Endothelial cell (in vitro differentiated cells): ENCODE measurements around the gene SHBG. TPM values are rescaled to one million over a fixed set of nuclear protein-coding genes. Genes with fewer than 3 reads are reported as not detected.

Experiments
- DNase-seq: peaks from one replicate; pipeline ENCODE4 v3.0.0; 2021; ENCODE audit warnings: low spot score
- H3K27ac Mint-ChIP-seq: one replicate; pipeline ENCODE4 v1.8.0; 2021; ENCODE audit warnings: mixed read lengths, inconsistent platforms; ENCODE audit not compliant: unreplicated experiment
- H3K27me3 Mint-ChIP-seq: one replicate; pipeline ENCODE4 v1.8.0; 2021; ENCODE audit warnings: mild to moderate bottlenecking, moderate library complexity, mixed read lengths, inconsistent platforms; ENCODE audit not compliant: unreplicated experiment
- H3K36me3 Mint-ChIP-seq: one replicate; pipeline ENCODE4 v1.8.0; 2021; ENCODE audit warnings: mild to moderate bottlenecking, low read depth, mixed read lengths, inconsistent platforms; ENCODE audit not compliant: unreplicated experiment
- H3K4me1 Mint-ChIP-seq: one replicate; pipeline ENCODE4 v1.8.0; 2021; ENCODE audit warnings: mild to moderate bottlenecking, mixed read lengths, inconsistent platforms; ENCODE audit not compliant: unreplicated experiment
- H3K4me3 Mint-ChIP-seq: one replicate; pipeline ENCODE4 v1.8.0; 2021; ENCODE audit warnings: mild to moderate bottlenecking, mixed read lengths, inconsistent platforms; ENCODE audit not compliant: unreplicated experiment
- H3K9me3 Mint-ChIP-seq: one replicate; pipeline ENCODE4 v1.8.0; 2021; ENCODE audit warnings: mixed read lengths, inconsistent platforms; ENCODE audit not compliant: unreplicated experiment
- total RNA-seq: library from RNA; stranded (reverse); fragmentation: NEBNext Ultra II Directional; extraction: Animal tissue kit (Norgen Biotek cat#: 25700); gene quantifications from one replicate; pipeline ENCODE4 v1.2.1, GENCODE V29; 2021; ENCODE audit not compliant: unreplicated experiment
- TF ChIP-seq, protein P1 (sequence below): fragments of 200-600 bp; sonication (generic); IDR thresholded peaks from one replicate; pipeline ENCODE4 v1.5.0; 2021; ENCODE audit warnings: antibody characterized with exemption; ENCODE audit not compliant: unreplicated experiment

Gene SHBG
- total RNA-seq, 1 donor from 2014 or later: 0.95 TPM

DNA sequence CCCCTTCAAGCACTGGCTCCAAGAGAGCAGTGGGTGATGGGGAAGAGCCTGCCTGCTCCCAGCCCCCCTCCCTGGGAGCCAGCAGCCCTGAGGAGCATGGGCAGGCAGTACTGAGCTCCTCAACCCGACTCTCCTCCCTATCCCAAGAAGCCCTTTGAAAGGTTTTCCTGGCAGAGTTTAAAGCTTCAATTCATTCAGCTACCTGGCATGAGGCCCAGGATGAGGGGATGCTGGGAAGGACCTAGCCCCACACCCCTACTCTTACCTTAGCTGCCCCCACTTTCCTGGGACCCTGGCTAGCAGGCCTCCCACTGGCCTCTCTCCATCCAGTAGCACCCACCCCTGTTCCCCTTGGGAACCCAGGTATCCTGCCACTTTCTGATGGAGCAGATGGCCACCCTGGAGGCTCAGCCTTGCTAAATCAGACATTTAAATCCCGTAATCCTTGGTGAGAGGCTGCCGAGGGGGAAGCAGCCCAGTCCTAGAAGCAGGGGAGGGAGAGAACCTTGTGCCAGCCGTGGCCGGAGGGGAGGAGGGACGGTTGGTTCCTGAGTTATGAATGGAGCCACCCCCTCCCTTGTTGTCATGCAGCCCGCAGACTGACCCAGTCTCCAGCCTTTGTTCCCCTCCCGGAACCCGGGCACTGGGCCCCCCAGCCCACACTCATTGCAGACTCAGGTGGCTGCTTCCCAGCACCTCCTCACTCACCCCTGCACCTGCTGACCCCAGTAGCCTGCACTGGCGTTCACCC is 37.9 kb downstream of the SHBG start:
- Mint-ChIP-seq H3K4me3 (no peak overlapping the region), H3K4me1 (no peaks in the 10 kb centered on the region), H3K9me3 (no peaks in the 10 kb centered on the region), H3K27ac (no peak overlapping the region), H3K27me3 (no peaks in the 10 kb centered on the region), H3K36me3 (peaks cover 16% of the 10 kb centered on the region)
- no peak for DNase-seq
- TF ChIP-seq, protein P1, sequence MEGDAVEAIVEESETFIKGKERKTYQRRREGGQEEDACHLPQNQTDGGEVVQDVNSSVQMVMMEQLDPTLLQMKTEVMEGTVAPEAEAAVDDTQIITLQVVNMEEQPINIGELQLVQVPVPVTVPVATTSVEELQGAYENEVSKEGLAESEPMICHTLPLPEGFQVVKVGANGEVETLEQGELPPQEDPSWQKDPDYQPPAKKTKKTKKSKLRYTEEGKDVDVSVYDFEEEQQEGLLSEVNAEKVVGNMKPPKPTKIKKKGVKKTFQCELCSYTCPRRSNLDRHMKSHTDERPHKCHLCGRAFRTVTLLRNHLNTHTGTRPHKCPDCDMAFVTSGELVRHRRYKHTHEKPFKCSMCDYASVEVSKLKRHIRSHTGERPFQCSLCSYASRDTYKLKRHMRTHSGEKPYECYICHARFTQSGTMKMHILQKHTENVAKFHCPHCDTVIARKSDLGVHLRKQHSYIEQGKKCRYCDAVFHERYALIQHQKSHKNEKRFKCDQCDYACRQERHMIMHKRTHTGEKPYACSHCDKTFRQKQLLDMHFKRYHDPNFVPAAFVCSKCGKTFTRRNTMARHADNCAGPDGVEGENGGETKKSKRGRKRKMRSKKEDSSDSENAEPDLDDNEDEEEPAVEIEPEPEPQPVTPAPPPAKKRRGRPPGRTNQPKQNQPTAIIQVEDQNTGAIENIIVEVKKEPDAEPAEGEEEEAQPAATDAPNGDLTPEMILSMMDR: no peak

DNA sequence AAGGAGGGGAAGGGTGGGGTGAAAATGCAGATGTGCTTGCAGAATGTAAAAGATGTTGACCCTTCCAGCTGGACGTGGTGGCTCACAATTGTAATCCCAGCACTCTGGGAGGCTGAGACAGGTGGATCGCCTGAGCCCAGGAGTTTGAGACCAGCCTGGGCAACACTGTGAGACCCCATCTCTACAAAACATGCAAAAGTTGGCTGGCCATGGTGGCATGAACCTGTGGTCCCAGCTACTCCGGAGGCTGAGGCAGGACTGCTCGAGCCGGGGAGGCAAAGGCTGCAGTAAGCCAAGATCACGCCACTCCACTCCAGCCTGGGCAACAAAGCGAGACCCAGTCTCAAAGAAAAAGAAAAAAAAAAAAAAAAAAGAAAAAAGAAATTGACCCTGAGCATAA is 38.5 kb downstream of the SHBG start:
- Mint-ChIP-seq H3K27ac (no peak overlapping the region), H3K36me3 (peaks cover 22% of the 10 kb centered on the region)

DNA sequence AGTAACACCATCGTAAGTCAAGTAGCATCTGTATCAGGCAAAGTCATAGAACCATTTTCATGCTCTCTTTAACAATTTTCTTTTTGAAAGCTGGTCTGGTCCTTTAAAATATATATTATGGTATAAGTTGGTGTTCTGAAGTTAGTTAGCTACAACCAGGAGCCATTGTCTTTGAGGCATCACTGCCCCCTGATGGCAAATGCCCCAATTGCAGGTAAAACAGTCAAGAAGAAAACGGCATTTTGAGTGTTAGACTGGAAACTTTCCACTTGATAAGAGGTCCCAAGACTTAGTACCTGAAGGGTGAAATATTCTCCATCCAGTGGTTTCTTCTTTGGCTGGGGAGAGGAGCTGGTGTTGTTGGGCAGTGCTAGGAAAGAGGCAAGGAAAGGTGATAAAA is 43.3 kb downstream of the SHBG start:
- Mint-ChIP-seq H3K4me1 (peaks cover 21% of the 10 kb centered on the region), H3K4me3 (peak overlapping the region; percentile 89), H3K36me3 (peaks cover 43% of the 10 kb centered on the region), H3K27ac (no peak overlapping the region), H3K27me3 (peaks cover 5% of the 10 kb centered on the region), H3K9me3 (no peaks in the 10 kb centered on the region)
- no peak for DNase-seq
- TF ChIP-seq, protein P1: peak; percentile 89

More for the DNA sequence above, 38.5 kb downstream of the SHBG start:
- Mint-ChIP-seq H3K27me3 (peaks cover 2% of the 10 kb centered on the region), H3K4me1 (no peaks in the 10 kb centered on the region), H3K4me3 (no peak overlapping the region), H3K9me3 (no peaks in the 10 kb centered on the region)
- DNase-seq: no peak
- TF ChIP-seq, protein P1: no peak

DNA sequence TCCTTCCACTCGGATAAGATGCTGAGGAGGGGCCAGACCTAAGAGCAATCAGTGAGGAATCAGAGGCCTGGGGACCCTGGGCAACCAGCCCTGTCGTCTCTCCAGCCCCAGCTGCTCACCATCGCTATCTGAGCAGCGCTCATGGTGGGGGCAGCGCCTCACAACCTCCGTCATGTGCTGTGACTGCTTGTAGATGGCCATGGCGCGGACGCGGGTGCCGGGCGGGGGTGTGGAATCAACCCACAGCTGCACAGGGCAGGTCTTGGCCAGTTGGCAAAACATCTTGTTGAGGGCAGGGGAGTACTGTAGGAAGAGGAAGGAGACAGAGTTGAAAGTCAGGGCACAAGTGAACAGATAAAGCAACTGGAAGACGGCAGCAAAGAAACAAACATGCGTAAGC is 45.0 kb downstream of the SHBG start:
- Mint-ChIP-seq H3K4me1 (peaks cover 21% of the 10 kb centered on the region), H3K27me3 (peaks cover 5% of the 10 kb centered on the region), H3K9me3 (no peaks in the 10 kb centered on the region), H3K36me3 (peaks cover 43% of the 10 kb centered on the region), H3K4me3 (peak overlapping the region; percentile 66), H3K27ac (no peak overlapping the region)
- TF ChIP-seq, protein P1: no peak
- DNase-seq: no peak

DNA sequence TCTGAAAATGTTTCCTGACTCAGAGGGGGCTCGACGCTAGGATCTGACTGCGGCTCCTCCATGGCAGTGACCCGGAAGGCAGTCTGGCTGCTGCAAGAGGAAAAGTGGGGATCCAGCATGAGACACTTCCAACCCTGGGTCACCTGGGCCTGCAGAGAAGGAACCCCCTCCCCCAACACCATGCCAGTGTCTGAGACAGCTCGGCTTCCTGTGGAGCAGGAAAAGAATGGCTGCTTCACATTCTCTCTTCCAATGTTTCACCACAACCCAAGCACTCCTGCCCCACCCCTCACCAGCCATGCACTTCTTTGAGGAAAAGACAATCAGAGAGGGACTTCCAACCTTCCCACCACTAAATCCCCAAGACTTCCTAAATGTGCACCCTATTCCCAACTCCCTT is 46.6 kb downstream of the SHBG start:
- peaks cover 21% of the 10 kb centered on the region for H3K4me1 Mint-ChIP-seq
- peak overlapping the region; percentile 42 for H3K4me3 Mint-ChIP-seq
- H3K9me3 Mint-ChIP-seq: no peaks in the 10 kb centered on the region
- peaks cover 35% of the 10 kb centered on the region for H3K36me3 Mint-ChIP-seq
- H3K27ac Mint-ChIP-seq: peak overlapping the region; percentile 89
- H3K27me3 Mint-ChIP-seq: peaks cover 5% of the 10 kb centered on the region
- TF ChIP-seq, protein P1: no peak
- DNase-seq: no peak
